HG02642 (cell line): ENCODE results near the gene ONECUT3.
"Not testable (repeated sequence)": the region's sequence is repeated elsewhere in the genome, so short reads cannot be mapped to it uniquely, and the experiment has no call there.

Source experiments
- ATAC-seq: cut with Tn5 transposase; IDR thresholded peaks from one replicate; pipeline ENCODE4 v1.9.1; 2021; ENCODE audit warnings: mild to moderate bottlenecking; ENCODE audit not compliant: unreplicated experiment, poor library complexity

Gene ONECUT3

DNA sequence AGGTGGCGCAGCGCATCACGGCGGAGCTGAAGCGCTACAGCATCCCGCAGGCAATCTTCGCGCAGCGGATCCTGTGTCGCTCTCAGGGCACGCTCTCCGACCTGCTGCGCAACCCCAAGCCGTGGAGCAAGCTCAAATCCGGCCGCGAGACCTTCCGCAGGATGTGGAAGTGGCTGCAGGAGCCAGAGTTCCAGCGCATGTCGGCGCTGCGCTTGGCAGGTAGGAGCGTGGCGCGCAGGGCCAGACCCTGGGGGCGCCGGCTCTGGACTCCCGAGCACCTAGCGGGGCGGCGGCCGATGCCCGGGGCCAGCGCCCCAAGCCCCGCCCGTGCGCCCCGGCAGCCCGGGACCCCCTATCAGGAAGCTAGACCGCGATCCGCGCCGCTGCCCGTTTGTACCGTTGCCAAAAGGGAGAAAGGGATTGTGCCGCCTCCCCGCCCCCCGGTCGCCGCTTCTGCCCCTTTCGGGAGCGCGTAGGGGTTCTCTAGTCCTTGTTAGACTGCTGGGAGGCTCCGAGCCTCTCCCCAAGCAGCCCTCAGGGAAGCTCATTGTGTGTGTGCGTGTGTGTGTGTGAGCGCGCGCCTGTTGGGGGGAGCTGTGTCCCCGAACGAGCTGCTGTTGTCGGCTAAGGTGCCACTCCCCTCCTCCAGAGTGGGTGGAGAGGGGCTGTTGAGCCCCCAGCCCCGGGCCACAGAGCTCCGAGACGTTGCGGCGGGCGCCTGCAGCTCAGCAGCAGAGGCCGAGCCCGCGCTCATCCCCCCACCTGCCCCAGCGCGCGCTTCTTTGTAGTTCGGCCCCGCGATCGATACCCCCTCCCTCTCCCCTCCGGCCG, 1.5 kb downstream of the ONECUT3 start:
- ATAC-seq, result no peak

- no peak for ATAC-seq
Observed at GRCh38 chr19:1755467-1756171, 2.3 kb downstream of the ONECUT3 start.

DNA sequence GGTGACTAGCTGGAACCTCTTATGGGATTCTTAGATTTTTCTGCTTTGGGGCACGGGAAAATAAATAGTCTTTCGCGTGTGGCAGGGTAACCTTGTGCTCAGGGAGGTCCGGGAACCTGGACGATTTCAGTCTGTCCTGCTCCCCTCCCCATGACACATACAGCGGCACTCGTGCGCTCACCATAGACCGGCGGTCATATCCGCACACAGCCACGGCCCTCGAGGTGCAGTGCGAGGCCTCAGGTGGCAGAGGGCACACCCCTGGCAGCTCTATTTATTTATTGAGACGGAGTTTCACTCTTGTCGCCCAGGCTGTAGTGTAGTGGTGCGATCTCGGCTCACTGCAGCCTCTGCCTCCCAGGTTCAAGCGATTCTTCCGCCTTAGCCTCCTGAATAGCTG, 3.0 kb downstream of the ONECUT3 start:
- ATAC-seq, result no peak

GRCh38 chr19:1756705-1757465, 3.6 kb downstream of the ONECUT3 start:
- ATAC-seq, result no peak

DNA sequence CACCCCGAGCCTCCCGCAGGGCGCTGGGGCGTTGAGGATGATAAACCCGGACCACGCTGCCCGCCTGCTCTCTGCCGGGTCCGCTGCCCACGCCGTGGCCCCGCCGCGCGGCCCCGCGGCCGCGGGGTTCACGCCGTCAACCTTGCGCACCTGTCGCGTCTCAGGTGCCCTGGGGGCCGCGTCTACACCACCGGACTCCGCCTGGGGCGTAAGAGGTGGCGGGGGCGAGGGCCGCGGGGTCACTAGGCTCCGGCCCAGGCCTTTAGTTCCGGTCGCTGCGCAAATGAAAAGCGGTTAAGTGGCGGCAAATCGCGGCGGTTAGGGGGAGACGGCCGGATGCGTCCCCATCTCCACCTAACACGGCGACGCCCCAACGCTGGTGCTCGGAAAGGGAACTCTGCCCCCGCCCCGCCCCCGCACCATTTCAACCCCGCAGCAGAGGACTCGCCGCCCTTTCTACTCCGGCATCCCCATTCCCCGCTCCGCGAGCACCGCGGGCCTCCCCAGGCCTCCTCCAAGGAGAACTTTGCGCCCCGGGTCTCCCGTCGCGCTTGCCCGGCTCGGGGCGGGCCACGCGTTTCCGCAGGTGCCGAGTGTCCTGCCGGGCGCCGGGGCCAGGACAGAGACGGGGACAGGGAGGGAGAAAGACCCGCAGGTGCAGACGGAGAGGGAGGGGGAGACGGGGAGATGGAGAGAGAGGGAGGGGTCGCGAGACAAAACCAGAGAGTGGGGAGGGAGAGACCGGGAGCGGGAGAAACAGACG, 4.3 kb downstream of the ONECUT3 start:
- no peak for ATAC-seq

DNA sequence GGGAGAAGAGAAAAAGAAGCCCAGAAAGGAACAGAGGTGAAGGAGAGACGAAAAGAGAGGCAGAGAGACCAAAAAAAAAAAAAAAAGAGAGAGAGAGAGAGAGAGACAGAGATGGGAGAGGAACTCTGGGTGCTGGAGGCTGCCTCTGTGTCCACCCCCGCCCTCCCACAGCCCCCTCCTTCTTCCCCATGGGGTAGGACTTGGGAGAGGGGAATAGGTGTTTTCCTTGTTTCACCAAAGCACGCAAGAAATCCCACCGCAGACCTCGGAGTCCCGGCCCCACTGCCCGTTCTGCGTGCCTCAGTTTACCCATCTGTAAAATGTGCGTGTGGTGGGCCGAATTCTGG, 4.9 kb downstream of the ONECUT3 start:
- ATAC-seq, result no peak

DNA sequence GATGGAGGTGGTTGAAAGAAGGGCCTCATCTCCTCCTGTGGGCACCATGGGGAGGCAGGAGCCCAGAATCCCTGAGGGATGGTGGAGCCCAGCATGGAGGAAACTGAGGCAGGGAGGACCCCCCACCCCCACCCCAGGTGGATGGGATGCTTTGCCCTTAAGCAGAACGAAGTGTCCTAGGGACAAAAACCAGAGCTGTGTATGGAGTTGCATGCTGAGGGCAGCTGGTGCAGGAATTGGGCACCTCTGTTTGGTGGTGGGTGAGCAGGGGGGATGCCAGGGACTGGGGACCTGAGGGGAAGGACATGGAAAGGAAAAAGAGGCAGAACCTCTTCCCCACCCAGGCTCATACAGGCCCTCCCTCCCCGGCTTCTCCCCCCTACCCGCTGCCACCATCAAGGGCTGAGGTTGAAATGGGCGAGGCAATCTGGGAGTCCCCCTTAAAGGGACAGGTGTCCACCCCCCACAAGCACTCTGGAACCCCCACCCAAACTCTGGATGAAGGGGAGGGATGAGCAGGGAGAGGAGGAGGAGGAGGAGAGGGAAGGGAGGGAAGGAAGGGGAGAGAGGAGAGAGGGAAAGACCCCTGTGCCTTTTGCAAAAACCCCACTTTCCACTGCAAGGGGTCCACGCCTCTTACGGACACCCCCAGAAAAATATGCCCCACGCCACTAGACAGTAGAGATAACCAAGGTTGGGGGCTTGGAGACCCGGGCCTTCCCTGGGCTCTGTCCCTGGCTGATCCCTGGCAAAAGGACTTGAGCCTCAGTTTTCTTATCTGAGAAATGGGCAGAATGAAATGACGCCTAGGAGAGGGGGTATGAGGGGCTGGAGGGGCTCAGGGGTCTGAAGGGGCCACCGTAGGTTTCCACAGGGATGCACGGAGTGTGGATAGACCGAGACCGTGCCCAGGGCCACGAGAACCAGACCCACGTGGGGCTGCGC, 5.9 kb downstream of the ONECUT3 start:
- ATAC-seq, result no peak

- ATAC-seq, result no peak
Observed at GRCh38 chr19:1760020-1760419, 6.7 kb downstream of the ONECUT3 start.

DNA sequence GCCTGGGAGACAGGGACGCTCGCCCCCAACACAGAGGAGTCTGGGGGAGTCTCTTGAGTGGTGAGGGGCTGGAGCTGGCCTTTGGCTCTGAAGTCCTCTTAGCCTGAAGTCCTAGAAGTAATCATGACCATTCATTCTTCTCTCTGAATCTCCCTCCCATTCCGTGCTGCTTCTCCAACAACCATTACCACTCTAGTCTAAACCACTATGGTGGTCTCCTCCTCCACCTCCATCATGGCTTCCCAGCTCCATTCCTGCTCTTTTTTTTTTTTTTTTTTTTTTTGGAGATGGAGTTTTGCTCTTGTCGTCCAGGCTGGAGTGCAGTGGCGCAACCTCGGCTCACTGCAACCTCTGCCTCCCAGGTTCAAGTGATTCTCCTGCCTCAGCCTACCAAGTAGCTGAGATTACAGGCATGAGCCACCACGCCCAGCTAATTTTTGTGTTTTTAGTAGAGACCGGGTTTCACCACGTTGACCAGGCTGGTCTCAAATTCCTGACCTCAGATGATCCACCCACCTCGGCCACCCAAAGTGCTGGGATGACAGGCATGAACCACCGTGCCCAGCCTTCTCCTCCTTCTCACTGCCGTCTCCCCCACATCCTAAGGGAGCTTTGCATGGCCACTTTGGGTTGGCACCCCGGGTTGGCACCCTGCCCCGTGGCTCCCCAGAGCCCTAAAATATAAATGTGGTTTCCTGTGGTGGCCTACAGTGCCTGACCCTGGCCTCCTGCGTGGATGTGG, 7.7 kb downstream of the ONECUT3 start:
- ATAC-seq, result not testable (repeated sequence)

DNA sequence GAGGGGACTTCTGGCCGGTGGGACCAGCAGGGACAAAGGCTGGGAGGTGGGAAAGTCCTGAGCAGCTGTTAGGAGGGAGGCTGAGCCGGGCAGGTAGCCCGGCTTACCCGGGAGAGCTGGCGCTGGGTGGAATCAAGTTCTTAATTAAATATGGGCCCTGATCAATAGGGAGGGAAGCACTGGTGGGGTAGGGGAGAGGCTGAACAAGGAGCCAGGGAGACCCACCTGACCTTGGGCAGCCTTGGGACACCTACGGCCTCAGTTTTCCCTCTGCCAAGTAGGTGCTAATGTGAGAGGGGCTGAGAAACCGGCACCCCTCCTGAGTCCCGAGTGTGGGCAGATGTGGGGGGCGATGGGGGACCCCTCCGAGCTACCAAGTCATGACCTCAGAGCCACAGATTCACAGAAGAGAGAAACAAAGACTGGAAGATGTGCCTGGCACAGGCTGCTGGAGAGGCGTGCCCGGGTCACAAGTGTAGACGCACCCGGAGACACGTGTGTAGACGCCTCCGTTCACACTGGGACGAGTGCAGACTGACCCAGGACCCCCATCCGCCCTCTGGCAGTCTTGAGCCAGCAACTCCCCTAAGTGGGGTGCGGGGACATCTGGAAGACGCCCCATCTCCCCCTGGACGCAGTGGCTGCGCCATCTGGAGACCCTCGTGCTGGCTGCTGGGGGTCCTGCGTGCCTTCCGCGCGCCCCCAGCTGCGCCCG, 8.4 kb downstream of the ONECUT3 start:
- ATAC-seq, result no peak

DNA sequence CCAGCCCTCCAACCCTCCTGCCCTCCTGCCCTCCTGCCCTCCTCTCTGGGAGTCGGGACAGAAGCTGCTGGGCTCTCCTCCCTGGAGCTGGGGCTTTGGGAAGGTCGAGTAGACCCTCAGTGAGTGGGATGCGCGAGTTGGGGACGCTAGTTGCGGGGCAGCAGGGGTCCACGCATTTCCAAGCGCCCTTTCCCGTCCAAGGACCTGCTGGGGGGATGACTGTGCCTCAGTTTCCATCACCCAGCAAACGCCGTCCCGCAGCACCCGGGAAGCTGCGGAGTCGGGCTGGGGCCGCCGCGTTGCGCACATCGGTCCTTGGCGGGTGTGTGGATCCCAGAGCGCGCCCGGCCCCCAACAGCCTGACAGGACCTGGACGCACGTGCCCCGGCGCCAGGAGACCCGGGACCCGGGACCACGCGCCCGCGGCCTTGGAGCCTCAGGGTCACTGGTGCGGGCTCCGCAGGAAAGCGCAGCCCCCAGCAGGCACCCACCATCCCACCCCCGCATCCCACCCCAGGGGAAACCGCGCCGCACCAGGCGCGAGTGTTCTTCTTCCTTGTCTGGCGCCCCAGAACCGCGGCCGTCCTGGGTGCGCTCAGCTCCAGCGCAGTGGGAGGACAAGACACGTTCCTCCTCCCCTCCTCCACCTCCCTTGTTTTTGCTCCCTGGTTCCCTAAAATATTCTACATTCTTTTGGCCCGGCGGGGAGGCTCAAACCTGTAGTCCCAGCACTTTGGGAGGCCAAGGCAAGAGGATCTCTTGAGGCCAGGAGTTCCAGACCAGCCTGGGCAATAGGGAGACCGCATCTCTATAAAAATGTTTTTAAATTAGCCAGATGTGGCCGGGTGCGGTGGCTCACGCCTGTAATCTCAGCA, 9.2 kb downstream of the ONECUT3 start:
- no peak for ATAC-seq

GRCh38 chr19:1763648-1764639, 10.6 kb downstream of the ONECUT3 start:
- ATAC-seq, result no peak

GRCh38 chr19:1764729-1765128, 11.4 kb downstream of the ONECUT3 start:
- no peak for ATAC-seq

DNA sequence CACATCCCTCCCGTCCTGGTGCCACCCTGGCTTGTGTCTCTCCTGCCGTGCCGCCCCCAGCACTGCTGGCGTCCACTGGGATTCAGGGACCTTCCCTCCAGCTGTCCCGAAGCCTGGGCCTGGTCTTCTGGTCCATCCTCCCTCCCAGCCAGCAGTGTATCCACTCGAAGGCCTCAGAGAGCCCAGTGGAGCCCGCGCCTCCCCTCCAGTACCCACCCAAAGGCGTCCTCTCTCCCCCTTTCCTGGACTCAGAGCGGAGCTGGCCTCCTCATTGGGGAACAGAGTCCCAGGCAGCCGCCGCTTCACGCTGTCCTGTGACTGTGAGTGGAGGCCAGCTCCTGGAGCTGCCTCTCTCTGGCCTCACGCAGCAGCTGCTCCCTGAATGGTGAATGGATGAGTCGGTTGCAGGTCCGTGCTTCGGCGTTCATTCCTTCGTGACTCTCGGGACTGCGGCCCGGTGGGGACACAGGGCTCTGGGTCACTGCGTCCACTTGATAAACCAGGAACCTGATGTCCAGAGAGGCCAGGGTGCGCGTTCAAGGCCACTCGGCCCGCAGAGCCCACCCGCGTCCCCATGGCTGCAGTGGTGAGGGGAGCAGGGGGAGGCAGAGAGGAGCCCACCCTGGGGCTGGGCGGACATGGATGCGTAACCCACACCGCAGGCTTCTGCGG, 12.1 kb downstream of the ONECUT3 start:
- no peak for ATAC-seq
